Stomach smooth muscle (tissue), 2 donors: ENCODE measurements around the gene SNX2.

ENCODE experiments used
- H3K27ac ChIP-seq: one replicate; pipeline ENCODE4 v1.7.0; 2013; ENCODE audit warnings: mild to moderate bottlenecking, low read length, inconsistent platforms
- H3K27me3 ChIP-seq, 2 donors: one replicate each; pipeline ENCODE4 v1.7.0; 2013; ENCODE audit warnings: low read length in 2 of 2; ENCODE audit not compliant: insufficient read depth in 2 of 2, control insufficient read depth in 1 of 2
- H3K36me3 ChIP-seq, 2 donors: one replicate each; pipeline ENCODE4 v1.7.0; 2013; ENCODE audit warnings: low read length in 2 of 2; ENCODE audit not compliant: control insufficient read depth in 2 of 2, insufficient read depth in 2 of 2
- H3K4me1 ChIP-seq: one replicate; pipeline ENCODE4 v1.7.0; 2013; ENCODE audit warnings: low read length; ENCODE audit not compliant: control insufficient read depth, insufficient read depth
- H3K4me3 ChIP-seq, 2 donors: one replicate each; pipeline ENCODE4 v1.7.0; 2013; ENCODE audit warnings: low read length in 2 of 2
- H3K9ac ChIP-seq, 2 donors: one replicate each; pipeline ENCODE4 v1.7.0; 2013; ENCODE audit warnings: low read length in 2 of 2, mild to moderate bottlenecking in 1 of 2
- H3K9me3 ChIP-seq, 2 donors: one replicate each; pipeline ENCODE4 v1.7.0; 2013; ENCODE audit warnings: low read length in 2 of 2; ENCODE audit not compliant: control insufficient read depth in 2 of 2
- donor health status: healthy.
- donor health status: Pancreatic carcinoma.

The SNX2 gene

DNA sequence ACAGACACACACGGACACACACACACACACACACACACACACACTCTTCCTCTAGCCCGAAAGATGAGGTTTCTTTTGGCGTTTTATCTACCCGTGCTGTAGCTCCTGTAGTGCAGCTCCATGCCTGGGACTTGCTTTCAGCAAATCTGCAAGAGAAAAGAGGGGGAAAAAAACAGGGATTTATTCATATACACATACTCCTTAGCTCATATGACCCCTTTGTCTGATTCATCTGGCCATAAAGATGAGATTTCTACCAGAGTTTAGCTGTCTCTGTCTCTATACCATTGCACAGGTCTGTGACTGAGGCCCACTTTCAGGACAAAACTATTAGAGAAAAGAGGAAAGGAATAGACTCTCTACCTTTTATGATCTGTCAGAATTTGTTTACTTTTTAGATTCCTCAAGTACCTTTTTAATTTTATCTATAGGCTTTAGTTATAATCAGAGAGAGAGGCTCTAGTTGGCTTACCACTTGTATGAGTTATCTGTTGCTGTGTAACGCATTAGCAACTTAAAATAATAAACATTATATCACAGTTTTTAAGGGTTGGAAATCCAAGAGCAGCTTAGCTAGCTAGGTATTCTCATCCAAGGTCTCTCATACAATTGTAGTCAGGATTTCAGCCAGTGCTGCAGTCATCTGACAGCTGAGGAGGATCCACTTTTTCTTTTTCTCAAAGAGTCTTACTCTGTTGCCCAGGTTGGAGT, 14.7 kb downstream of the SNX2 start:
- Histone ChIP-seq H3K9me3 (no peaks in the 10 kb centered on the region), H3K4me3 (no peak overlapping the region), H3K4me1 (no peaks in the 10 kb centered on the region), H3K9ac (no peak overlapping the region), H3K36me3 (no peaks in the 10 kb centered on the region), H3K27ac (no peak overlapping the region), H3K27me3 (no peaks in the 10 kb centered on the region)

DNA sequence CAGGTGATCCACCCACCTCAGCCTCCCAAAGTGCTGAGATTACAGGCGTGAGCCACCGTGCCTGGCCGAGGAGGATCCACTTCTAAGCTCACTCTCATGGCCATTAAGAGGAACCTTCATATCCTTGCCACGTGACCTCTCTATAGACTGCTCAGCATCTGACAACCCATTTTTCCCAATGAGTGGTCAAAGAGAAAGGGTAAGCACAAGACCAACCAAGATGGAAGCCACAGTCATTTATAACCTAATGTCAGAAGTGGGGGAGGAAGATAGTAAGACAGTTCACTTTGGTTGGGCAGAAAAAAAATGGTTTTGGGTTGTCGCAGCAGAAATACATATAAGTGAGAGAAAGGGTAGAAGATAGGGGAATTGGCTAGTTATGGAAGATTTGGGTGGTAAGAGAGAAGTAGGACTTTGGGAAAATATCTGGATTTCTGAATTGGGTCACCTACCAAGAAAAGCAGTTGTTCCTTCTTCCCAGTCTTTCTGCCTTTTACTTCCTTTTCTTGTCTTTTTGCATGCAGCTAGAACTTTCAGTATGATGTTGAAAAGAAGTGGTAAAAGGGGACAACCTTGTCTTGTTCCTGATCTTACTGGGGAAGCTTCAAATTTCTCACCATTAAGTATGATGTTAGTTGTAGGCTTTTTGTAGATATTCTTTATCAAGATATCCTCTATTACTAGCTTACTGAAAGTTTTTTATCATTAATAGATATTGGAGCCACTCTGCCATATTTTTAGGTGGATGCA, 15.6 kb downstream of the SNX2 start:
- Histone ChIP-seq H3K36me3 (no peaks in the 10 kb centered on the region), H3K9ac (no peak overlapping the region), H3K4me3 (no peak overlapping the region), H3K27ac (no peak overlapping the region), H3K9me3 (no peaks in the 10 kb centered on the region), H3K4me1 (no peaks in the 10 kb centered on the region), H3K27me3 (no peaks in the 10 kb centered on the region)

DNA sequence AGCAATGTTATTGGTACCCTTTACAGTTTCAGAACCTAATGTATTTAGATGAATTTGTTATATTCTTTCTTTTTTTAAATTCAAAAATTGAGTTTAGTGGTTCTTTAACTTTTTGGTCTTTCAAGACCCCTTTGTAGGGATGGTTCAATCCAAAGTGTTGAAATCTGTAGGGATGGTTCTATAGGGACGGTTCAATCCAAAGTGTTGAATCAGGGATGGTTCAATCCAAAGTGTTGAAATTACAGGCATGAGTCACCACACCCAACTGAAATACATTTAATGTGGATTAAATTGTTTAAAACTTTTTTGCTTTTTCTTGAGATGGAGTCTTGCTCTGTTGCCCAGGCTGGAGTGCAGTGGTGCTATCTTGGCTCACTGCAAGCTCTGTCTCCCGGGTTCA, 30.6 kb downstream of the SNX2 start:
- H3K9me3 ChIP-seq, result no peaks in the 10 kb centered on the region
- H3K36me3 ChIP-seq, result peaks cover 0 to 19% of the 10 kb centered on the region in 2 donors
- H3K27me3 ChIP-seq, result no peaks in the 10 kb centered on the region
- no peak overlapping the region for H3K27ac ChIP-seq
- no peak overlapping the region for H3K4me3 ChIP-seq
- no peak overlapping the region for H3K9ac ChIP-seq
- H3K4me1 ChIP-seq, result no peaks in the 10 kb centered on the region

DNA sequence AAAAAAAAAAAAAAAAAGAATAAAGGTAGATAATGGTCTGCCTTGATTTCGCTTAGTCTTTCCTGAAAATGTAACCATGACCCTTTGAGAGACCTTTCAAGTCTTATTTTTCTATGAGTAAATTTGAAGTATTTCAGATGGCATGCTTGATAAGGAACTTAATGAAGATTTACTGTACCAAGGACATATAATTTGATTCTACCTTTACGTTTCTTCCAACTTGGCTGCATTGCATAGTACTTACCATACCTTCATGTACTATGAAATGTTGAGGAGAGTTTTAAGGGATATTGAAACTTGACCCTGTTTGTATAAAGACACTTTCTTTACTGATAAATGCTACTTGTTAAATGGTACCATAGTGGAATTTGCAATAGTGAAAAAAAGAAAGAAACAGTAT, 35.5 kb downstream of the SNX2 start:
- Histone ChIP-seq H3K4me1 (no peaks in the 10 kb centered on the region), H3K4me3 (no peak overlapping the region), H3K27me3 (no peaks in the 10 kb centered on the region), H3K36me3 (peaks cover 0 to 10% of the 10 kb centered on the region in 2 donors), H3K27ac (no peak overlapping the region), H3K9ac (no peak overlapping the region), H3K9me3 (no peaks in the 10 kb centered on the region)

DNA sequence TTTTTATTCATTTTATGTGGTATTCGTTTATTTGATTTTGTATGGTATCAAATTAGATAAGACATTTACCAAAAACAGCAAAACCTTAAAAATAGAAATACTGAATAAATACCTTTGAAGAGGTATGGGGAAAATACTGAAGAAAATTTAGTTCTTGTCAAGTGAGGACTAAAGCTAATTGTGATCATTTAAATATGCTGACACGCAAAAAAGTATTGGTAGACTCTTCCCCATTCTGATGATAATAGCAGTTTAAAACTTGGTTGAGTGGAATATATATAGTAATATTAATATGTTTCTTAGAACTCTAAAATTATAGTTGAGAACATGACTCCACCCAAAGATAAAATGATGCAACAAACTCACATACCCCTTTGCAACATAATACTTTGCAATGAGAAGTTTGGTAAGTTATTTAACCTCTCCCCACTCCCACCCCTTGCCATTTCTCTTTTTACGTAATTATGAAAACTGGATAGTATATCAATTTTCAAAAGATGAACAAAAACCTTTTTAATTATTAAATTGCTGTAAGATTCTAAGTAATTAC, 40.4 kb downstream of the SNX2 start:
- Histone ChIP-seq H3K36me3 (peaks cover 0 to 12% of the 10 kb centered on the region in 2 donors), H3K9me3 (no peaks in the 10 kb centered on the region), H3K27me3 (no peaks in the 10 kb centered on the region), H3K27ac (no peak overlapping the region), H3K4me3 (no peak overlapping the region), H3K4me1 (no peaks in the 10 kb centered on the region), H3K9ac (no peak overlapping the region)

DNA sequence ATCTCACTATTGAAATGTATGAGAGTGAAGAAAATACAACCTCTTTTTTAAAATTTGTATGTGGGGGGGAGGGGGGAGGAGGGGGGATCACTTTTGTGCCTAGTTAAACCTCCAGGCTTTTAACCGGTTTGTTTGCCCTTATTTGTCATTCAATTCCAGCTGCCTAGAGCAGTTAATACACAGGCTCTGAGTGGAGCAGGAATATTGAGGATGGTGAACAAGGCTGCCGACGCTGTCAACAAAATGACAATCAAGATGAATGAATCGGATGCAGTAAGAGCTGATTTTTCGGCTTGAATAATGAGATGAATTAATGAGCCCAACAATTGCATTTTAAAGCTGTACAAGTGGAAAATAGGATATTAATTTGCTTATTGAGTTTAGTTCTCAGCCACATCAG, 41.9 kb downstream of the SNX2 start:
- Histone ChIP-seq H3K36me3 (peaks cover 0 to 16% of the 10 kb centered on the region in 2 donors), H3K9me3 (no peaks in the 10 kb centered on the region), H3K27ac (no peak overlapping the region), H3K9ac (no peak overlapping the region), H3K4me3 (no peak overlapping the region), H3K27me3 (no peaks in the 10 kb centered on the region), H3K4me1 (no peaks in the 10 kb centered on the region)

DNA sequence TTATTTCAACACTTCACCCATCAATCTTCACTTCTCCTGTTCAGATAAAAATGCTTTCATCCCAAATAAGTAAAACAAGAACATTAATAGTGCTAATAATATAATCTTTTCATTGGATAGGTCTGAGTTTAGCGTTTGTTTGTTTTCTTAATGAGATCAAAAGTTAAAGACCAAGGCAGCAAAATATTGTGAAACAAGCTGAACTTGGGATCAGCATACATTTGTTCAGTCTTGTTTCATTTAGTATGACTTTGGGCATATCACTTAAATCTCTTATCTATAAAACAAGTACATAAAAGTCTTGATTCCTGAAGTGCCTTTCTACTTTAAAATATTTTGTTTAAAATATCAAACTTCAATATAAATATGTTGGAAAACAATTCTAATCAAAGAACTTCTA, 57.1 kb downstream of the SNX2 start:
- Histone ChIP-seq H3K27me3 (no peaks in the 10 kb centered on the region), H3K36me3 (peaks cover 0 to 14% of the 10 kb centered on the region in 2 donors), H3K9me3 (no peaks in the 10 kb centered on the region), H3K4me1 (no peaks in the 10 kb centered on the region), H3K9ac (no peak overlapping the region), H3K4me3 (no peak overlapping the region), H3K27ac (no peak overlapping the region)

DNA sequence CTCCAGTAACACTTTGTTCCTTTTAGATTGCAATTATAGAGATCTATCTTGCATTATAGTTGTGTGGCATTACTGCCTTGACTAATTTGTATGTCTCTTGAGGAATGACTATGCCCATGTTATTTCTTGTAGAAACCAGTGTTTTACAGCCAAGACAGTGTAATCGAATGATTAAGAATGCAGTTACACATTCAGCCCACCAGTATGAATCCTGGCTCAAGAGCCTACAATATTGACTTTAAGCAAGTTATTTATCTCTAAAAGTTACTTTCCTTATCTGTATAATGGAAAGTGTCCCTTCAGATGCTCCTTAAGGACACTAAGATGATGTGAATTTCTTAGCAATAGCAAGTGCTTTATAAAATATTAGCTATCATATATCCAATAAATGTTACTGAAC, 60.8 kb downstream of the SNX2 start:
- Histone ChIP-seq H3K9ac (no peak overlapping the region), H3K27me3 (no peaks in the 10 kb centered on the region), H3K4me3 (no peak overlapping the region), H3K36me3 (no peaks in the 10 kb centered on the region), H3K9me3 (no peaks in the 10 kb centered on the region), H3K27ac (no peak overlapping the region), H3K4me1 (no peaks in the 10 kb centered on the region)

DNA sequence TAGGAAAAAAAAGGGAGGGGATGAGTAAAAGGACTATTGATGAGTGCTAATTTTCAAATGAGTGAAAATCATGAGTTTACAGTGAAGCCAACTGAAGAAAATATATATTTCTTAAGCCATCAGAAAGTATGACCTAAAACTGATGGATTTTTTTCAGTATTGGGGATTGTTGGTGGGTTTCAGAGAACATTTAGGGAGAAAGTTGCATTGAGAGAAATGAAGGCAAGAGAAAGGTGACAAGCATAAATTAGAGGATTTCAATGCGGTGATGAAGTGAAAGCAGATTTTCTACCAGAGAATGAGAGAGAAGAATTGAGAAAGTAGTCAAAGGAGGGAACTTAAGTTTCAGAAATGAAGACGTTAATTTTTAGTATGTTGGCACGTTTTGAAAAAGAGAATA, 62.1 kb downstream of the SNX2 start:
- Histone ChIP-seq H3K27ac (no peak overlapping the region), H3K9ac (no peak overlapping the region), H3K27me3 (no peaks in the 10 kb centered on the region), H3K9me3 (no peaks in the 10 kb centered on the region), H3K36me3 (no peaks in the 10 kb centered on the region), H3K4me1 (no peaks in the 10 kb centered on the region), H3K4me3 (no peak overlapping the region)

DNA sequence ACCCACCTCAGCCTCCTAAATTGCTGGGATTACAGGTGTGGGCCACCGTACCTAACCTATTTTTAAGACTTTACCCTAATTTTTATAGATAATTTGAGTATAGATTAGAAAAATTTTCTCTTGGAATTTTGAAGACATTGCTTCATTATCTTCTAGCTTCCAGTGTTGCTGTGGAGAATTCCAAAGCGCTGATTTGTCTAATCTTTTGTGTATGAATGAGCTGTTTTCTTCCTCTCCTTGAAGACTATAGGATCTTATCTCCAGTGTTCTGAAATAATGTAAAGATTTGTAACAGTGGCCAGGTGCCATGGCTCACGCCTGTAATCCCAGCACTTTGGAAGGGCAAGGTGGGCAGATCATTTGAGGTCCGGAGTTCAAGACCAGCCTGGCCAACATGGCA, 64.9 kb downstream of the SNX2 start:
- Histone ChIP-seq H3K9me3 (no peaks in the 10 kb centered on the region), H3K27ac (no peak overlapping the region), H3K27me3 (no peaks in the 10 kb centered on the region), H3K4me3 (no peak overlapping the region), H3K4me1 (peaks cover 9% of the 10 kb centered on the region), H3K36me3 (no peaks in the 10 kb centered on the region), H3K9ac (no peak overlapping the region)
